OCI-LY1 (cell line): ENCODE data around the gene CDKAL1.

Experiments used
- H2AFZ ChIP-seq: fragments of 200-600 bp; sonication (generic), shearing (Covaris generic); 2 replicates; pipeline ENCODE4 v1.6.0; 2014; ENCODE audit warnings: antibody characterized with exemption, mild to moderate bottlenecking, low read length
- H3F3A ChIP-seq: fragments of 200-600 bp; sonication (generic), shearing (Covaris generic); 2 replicates; pipeline ENCODE4 v1.6.0; 2014; ENCODE audit warnings: mild to moderate bottlenecking, antibody characterized with exemption, low read length, moderate library complexity; ENCODE audit not compliant: insufficient read depth
- H3K27ac ChIP-seq: fragments of 200-600 bp; sonication (generic); 2 replicates; pipeline ENCODE4 v1.5.1; 2014; ENCODE audit warnings: low read length, mixed run types, mild to moderate bottlenecking, low read depth; ENCODE audit not compliant: poor library complexity, severe bottlenecking
- H3K27me3 ChIP-seq: fragments of 200-600 bp; sonication (generic); 2 replicates; pipeline ENCODE4 v1.6.0; 2014; ENCODE audit warnings: antibody characterized with exemption, mild to moderate bottlenecking, low read length, moderate library complexity; ENCODE audit not compliant: insufficient read depth
- H3K36me3 ChIP-seq: fragments of 200-600 bp; sonication (generic); 2 replicates; pipeline ENCODE4 v1.6.1; 2014; ENCODE audit warnings: mild to moderate bottlenecking, antibody characterized with exemption, low read length, moderate library complexity, mixed read lengths; ENCODE audit not compliant: insufficient read depth
- H3K4me1 ChIP-seq: fragments of 200-600 bp; sonication (generic); 2 replicates; pipeline ENCODE4 v1.5.1; 2014; ENCODE audit warnings: mild to moderate bottlenecking, low read length, moderate library complexity; ENCODE audit not compliant: insufficient read depth, severe bottlenecking
- H3K4me2 ChIP-seq: fragments of 200-600 bp; sonication (generic), shearing (Covaris generic); 2 replicates; pipeline ENCODE4 v1.6.1; 2014; ENCODE audit warnings: low read length
- H3K4me3 ChIP-seq: fragments of 200-600 bp; sonication (generic); 2 replicates; pipeline ENCODE4 v1.5.1; 2014; ENCODE audit warnings: low read length, low read depth, mild to moderate bottlenecking, mixed read lengths; ENCODE audit not compliant: poor library complexity, severe bottlenecking
- H3K79me2 ChIP-seq: fragments of 200-600 bp; shearing (Covaris generic); 2 replicates; pipeline ENCODE4 v1.6.1; 2016; ENCODE audit warnings: mixed run types, low read length, mixed read lengths; ENCODE audit not compliant: insufficient read depth
- H3K9ac ChIP-seq: fragments of 200-600 bp; sonication (generic), shearing (Covaris generic); 2 replicates; pipeline ENCODE4 v1.6.1; 2014; ENCODE audit warnings: mild to moderate bottlenecking, low read length, mixed read lengths
- H3K9me2 ChIP-seq: fragments of 200-600 bp; sonication (generic), shearing (Covaris generic); 2 replicates; pipeline ENCODE4 v1.6.1; 2014; ENCODE audit warnings: low read depth, mild to moderate bottlenecking, low read length, mixed read lengths
- H3K9me3 ChIP-seq: fragments of 200-600 bp; shearing (Covaris generic); 2 replicates; pipeline ENCODE4 v1.6.1; 2014; ENCODE audit warnings: low read length, mixed read lengths
- H4K20me1 ChIP-seq: fragments of 200-600 bp; sonication (generic), shearing (Covaris generic); 2 replicates; pipeline ENCODE4 v1.6.0; 2016; ENCODE audit warnings: mild to moderate bottlenecking, low read length; ENCODE audit not compliant: insufficient read depth
- EZH2 ChIP-seq: fragments of 200-600 bp; sonication (generic), shearing (Covaris generic); IDR thresholded peaks from 2 replicates; pipeline ENCODE4 v1.8.0; 2017; ENCODE audit warnings: borderline replicate concordance, mixed run types, mild to moderate bottlenecking, antibody characterized with exemption, low read length, moderate library complexity, mixed read lengths
- TF ChIP-seq, protein P1 (sequence below): fragments of 200-600 bp; sonication (generic), shearing (Covaris generic); IDR thresholded peaks from 2 replicates; pipeline ENCODE4 v1.5.1; 2017; ENCODE audit warnings: mild to moderate bottlenecking, antibody characterized with exemption, low read length, moderate library complexity, mixed read lengths

CDKAL1 gene

DNA sequence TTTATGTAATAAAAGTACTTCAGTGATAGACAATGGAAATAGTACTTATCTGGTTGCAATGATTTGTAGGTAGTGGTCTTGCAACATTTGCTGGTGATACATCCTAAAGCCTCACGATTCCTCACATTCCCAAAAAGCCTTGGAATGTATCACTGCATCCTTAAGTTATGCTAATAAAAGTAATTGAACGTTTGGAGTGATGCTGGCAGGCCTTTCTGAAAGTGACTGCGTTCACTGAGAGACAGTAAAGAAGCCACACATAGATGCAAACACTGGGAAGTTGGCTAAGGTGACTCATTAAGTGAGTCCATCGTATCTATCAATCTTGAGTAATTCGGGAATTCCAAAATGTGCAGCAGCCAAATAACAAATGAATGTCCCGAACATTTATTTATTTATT, 615.2 kb downstream of the CDKAL1 start:
- H3K4me2 ChIP-seq: no peak overlapping the region
- no peak overlapping the region for H3K9ac ChIP-seq
- H3K9me3 ChIP-seq: no peaks in the 10 kb centered on the region
- H3K27ac ChIP-seq: no peak overlapping the region
- no peaks in the 10 kb centered on the region for H3K36me3 ChIP-seq
- no peak overlapping the region for H3K4me3 ChIP-seq
- no peak overlapping the region for H2AFZ ChIP-seq
- no peaks in the 10 kb centered on the region for H3K79me2 ChIP-seq
- no peaks in the 10 kb centered on the region for H3K4me1 ChIP-seq
- no peaks in the 10 kb centered on the region for H3K9me2 ChIP-seq
- no peaks in the 10 kb centered on the region for H3K27me3 ChIP-seq
- no peaks in the 10 kb centered on the region for H4K20me1 ChIP-seq
- TF ChIP-seq, protein P1, sequence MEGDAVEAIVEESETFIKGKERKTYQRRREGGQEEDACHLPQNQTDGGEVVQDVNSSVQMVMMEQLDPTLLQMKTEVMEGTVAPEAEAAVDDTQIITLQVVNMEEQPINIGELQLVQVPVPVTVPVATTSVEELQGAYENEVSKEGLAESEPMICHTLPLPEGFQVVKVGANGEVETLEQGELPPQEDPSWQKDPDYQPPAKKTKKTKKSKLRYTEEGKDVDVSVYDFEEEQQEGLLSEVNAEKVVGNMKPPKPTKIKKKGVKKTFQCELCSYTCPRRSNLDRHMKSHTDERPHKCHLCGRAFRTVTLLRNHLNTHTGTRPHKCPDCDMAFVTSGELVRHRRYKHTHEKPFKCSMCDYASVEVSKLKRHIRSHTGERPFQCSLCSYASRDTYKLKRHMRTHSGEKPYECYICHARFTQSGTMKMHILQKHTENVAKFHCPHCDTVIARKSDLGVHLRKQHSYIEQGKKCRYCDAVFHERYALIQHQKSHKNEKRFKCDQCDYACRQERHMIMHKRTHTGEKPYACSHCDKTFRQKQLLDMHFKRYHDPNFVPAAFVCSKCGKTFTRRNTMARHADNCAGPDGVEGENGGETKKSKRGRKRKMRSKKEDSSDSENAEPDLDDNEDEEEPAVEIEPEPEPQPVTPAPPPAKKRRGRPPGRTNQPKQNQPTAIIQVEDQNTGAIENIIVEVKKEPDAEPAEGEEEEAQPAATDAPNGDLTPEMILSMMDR: no peak
- no peak for TF ChIP-seq EZH2
- H3F3A ChIP-seq: no peaks in the 10 kb centered on the region

DNA sequence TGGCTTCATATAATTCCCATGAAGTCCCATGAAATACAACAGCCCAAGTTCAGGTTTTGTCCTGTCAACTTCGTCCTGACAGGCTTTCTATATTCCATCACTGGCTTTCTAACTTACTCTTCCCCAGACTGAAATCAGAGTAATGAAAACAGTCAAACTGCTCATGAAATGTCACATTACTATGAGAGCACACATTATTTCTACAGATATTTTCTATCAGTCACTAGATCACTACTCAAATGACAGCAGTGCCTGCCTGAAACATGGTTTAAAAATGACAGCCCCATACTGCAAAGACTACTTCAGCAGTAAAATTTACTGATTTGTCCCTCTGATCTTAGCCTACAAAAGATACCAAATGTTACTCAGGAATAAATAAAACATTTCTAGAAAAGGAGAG, 616.4 kb downstream of the CDKAL1 start:
- H3K4me1 ChIP-seq: no peaks in the 10 kb centered on the region
- no peaks in the 10 kb centered on the region for H3K79me2 ChIP-seq
- no peak for TF ChIP-seq EZH2
- TF ChIP-seq, protein P1: no peak
- H3K27me3 ChIP-seq: no peaks in the 10 kb centered on the region
- no peaks in the 10 kb centered on the region for H3F3A ChIP-seq
- no peaks in the 10 kb centered on the region for H3K9me2 ChIP-seq
- H3K4me2 ChIP-seq: no peak overlapping the region
- no peaks in the 10 kb centered on the region for H3K36me3 ChIP-seq
- H4K20me1 ChIP-seq: no peaks in the 10 kb centered on the region
- no peak overlapping the region for H2AFZ ChIP-seq
- H3K9ac ChIP-seq: no peak overlapping the region
- H3K27ac ChIP-seq: no peak overlapping the region
- H3K4me3 ChIP-seq: no peak overlapping the region
- no peaks in the 10 kb centered on the region for H3K9me3 ChIP-seq

DNA sequence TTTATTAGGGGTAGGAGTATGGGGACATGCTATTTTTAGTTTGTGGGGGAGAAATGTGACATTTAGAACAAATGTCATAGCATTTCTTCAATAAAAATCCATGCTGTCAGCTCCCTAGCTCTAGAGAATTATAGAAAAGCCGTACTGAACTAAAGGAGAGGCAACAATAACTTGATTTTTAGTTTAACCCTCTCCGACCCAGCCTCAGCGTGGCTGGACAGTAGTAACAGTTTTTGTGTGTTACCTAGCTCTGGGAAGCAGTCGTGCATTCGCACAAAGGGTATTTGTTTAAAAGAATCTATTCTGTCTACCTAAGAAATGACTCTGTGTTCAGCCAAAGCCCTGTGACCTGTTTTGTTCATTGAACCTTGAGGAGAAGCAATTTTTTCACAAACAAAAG, 616.9 kb downstream of the CDKAL1 start:
- Histone ChIP-seq H3K27ac (no peak overlapping the region), H3K9me3 (no peaks in the 10 kb centered on the region), H3K4me2 (no peak overlapping the region), H3K9me2 (no peaks in the 10 kb centered on the region), H3F3A (no peaks in the 10 kb centered on the region), H3K4me3 (no peak overlapping the region), H3K9ac (no peak overlapping the region), H2AFZ (no peak overlapping the region), H4K20me1 (no peaks in the 10 kb centered on the region), H3K36me3 (no peaks in the 10 kb centered on the region), H3K27me3 (no peaks in the 10 kb centered on the region), H3K4me1 (no peaks in the 10 kb centered on the region), H3K79me2 (no peaks in the 10 kb centered on the region)
- TF ChIP-seq EZH2: no peak
- TF ChIP-seq, protein P1: no peak
